ENCODE measurements around the gene DTWD1.

DNA sequence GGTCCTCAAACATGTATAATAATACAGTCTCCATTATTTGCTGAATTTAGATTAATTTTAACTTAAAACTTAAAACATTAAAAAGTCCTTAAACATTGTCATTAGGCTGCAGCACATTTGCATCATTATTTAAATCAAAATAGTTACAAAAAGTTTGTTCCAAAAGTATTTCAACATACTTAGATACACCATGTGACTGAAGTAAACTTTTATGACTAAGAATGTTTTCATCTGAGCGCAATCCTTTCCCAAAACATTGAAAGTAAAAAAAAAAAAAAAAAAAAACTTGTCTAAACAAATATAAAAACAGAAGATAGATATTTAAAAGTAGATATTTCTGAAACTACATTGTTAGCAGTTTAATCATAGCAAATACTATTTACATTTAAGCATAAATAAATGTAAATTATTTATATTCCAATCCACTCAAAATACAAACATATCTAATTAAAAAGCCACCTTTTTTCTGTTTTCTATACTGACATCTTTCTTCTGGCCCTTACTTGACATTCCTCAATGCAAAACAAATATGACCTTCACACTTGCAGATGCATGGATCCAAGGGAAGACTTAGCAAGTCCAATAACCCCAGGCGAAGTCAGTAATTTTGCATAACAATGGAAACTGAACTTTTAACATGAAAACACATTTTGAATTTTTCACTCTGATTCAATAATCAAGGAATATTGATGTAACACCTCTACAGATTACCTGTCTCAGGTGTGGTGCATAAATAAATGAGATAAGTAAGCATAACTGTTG lies 10.5 kb upstream of the DTWD1 start:
- no peak for TF ChIP-seq POLR2A (IDR thresholded peaks at IDR 0.05)
- TF ChIP-seq, protein P1, sequence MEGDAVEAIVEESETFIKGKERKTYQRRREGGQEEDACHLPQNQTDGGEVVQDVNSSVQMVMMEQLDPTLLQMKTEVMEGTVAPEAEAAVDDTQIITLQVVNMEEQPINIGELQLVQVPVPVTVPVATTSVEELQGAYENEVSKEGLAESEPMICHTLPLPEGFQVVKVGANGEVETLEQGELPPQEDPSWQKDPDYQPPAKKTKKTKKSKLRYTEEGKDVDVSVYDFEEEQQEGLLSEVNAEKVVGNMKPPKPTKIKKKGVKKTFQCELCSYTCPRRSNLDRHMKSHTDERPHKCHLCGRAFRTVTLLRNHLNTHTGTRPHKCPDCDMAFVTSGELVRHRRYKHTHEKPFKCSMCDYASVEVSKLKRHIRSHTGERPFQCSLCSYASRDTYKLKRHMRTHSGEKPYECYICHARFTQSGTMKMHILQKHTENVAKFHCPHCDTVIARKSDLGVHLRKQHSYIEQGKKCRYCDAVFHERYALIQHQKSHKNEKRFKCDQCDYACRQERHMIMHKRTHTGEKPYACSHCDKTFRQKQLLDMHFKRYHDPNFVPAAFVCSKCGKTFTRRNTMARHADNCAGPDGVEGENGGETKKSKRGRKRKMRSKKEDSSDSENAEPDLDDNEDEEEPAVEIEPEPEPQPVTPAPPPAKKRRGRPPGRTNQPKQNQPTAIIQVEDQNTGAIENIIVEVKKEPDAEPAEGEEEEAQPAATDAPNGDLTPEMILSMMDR (IDR thresholded peaks at IDR 0.05), result no peak
